ENCODE data around the gene ZNF407.

The ZNF407 gene

GRCh38 chr18:74795751-74796150 is 198.1 kb downstream of the ZNF407 start:
- Histone ChIP-seq H3K36me3 (ENCODE audit: control insufficient read depth, insufficient read depth, low read length) (no peaks in the 10 kb centered on the region), H3K27ac (ENCODE audit: low read depth, low read length) (no peak overlapping the region), H3K4me1 (ENCODE audit: control insufficient read depth, insufficient read depth, low read length) (peaks cover 11% of the 10 kb centered on the region), H3K4me3 (ENCODE audit: low read length) (no peak overlapping the region), H3K27me3 (ENCODE audit: control insufficient read depth, insufficient read depth, low read length) (no peaks in the 10 kb centered on the region), H3K9ac (ENCODE audit: low read length) (no peak overlapping the region)

- H3K4me3 ChIP-seq (ENCODE audit: low read length) = no peak overlapping the region
- H3K9ac ChIP-seq (ENCODE audit: low read length) = no peak overlapping the region
- H3K27ac ChIP-seq (ENCODE audit: low read depth, low read length) = no peak overlapping the region
- peaks cover 11% of the 10 kb centered on the region for H3K4me1 ChIP-seq (ENCODE audit: control insufficient read depth, insufficient read depth, low read length)
- H3K36me3 ChIP-seq (ENCODE audit: control insufficient read depth, insufficient read depth, low read length) = no peaks in the 10 kb centered on the region
- no peaks in the 10 kb centered on the region for H3K27me3 ChIP-seq (ENCODE audit: control insufficient read depth, insufficient read depth, low read length)
These were observed 198.5 kb downstream of the ZNF407 start for GRCh38 chr18:74796211-74796610.

GRCh38 chr18:74796841-74797576 is 199.3 kb downstream of the ZNF407 start:
- Histone ChIP-seq H3K27ac (ENCODE audit: low read depth, low read length) (peak overlapping the region; percentile 56), H3K27me3 (ENCODE audit: control insufficient read depth, insufficient read depth, low read length) (no peaks in the 10 kb centered on the region), H3K4me3 (ENCODE audit: low read length) (no peak overlapping the region), H3K4me1 (ENCODE audit: control insufficient read depth, insufficient read depth, low read length) (peaks cover 11% of the 10 kb centered on the region), H3K9ac (ENCODE audit: low read length) (no peak overlapping the region), H3K36me3 (ENCODE audit: control insufficient read depth, insufficient read depth, low read length) (no peaks in the 10 kb centered on the region)

GRCh38 chr18:74797577-74798151 is 200.0 kb downstream of the ZNF407 start:
- Histone ChIP-seq H3K36me3 (ENCODE audit: control insufficient read depth, insufficient read depth, low read length) (no peaks in the 10 kb centered on the region), H3K27ac (ENCODE audit: low read depth, low read length) (peak overlapping the region; percentile 56), H3K4me1 (ENCODE audit: control insufficient read depth, insufficient read depth, low read length) (peaks cover 11% of the 10 kb centered on the region), H3K27me3 (ENCODE audit: control insufficient read depth, insufficient read depth, low read length) (no peaks in the 10 kb centered on the region), H3K9ac (ENCODE audit: low read length) (no peak overlapping the region), H3K4me3 (ENCODE audit: low read length) (no peak overlapping the region)

- Histone ChIP-seq H3K36me3 (ENCODE audit: control insufficient read depth, insufficient read depth, low read length) (no peaks in the 10 kb centered on the region), H3K27me3 (ENCODE audit: control insufficient read depth, insufficient read depth, low read length) (no peaks in the 10 kb centered on the region), H3K27ac (ENCODE audit: low read depth, low read length) (no peak overlapping the region), H3K4me3 (ENCODE audit: low read length) (no peak overlapping the region), H3K4me1 (ENCODE audit: control insufficient read depth, insufficient read depth, low read length) (peaks cover 11% of the 10 kb centered on the region), H3K9ac (ENCODE audit: low read length) (no peak overlapping the region)
These were observed 201.9 kb downstream of the ZNF407 start for GRCh38 chr18:74799542-74799941.

GRCh38 chr18:74800098-74800497 is 202.4 kb downstream of the ZNF407 start:
- Histone ChIP-seq H3K27ac (ENCODE audit: low read depth, low read length) (no peak overlapping the region), H3K36me3 (ENCODE audit: control insufficient read depth, insufficient read depth, low read length) (no peaks in the 10 kb centered on the region), H3K4me3 (ENCODE audit: low read length) (no peak overlapping the region), H3K27me3 (ENCODE audit: control insufficient read depth, insufficient read depth, low read length) (no peaks in the 10 kb centered on the region), H3K4me1 (ENCODE audit: control insufficient read depth, insufficient read depth, low read length) (peaks cover 11% of the 10 kb centered on the region), H3K9ac (ENCODE audit: low read length) (no peak overlapping the region)

- H3K27ac ChIP-seq (ENCODE audit: low read depth, low read length) = no peak overlapping the region
- no peak overlapping the region for H3K9ac ChIP-seq (ENCODE audit: low read length)
These were observed 205.4 kb downstream of the ZNF407 start for GRCh38 chr18:74803117-74803516.

GRCh38 chr18:74803769-74804168 is 206.1 kb downstream of the ZNF407 start:
- H3K9ac ChIP-seq (ENCODE audit: low read length) = no peak overlapping the region

More at GRCh38 chr18:74803117-74803516, 205.4 kb downstream of the ZNF407 start:
- Histone ChIP-seq H3K36me3 (ENCODE audit: control insufficient read depth, insufficient read depth, low read length) (no peaks in the 10 kb centered on the region), H3K27me3 (ENCODE audit: control insufficient read depth, insufficient read depth, low read length) (no peaks in the 10 kb centered on the region), H3K4me1 (ENCODE audit: control insufficient read depth, insufficient read depth, low read length) (peaks cover 2% of the 10 kb centered on the region), H3K4me3 (ENCODE audit: low read length) (no peak overlapping the region)

GRCh38 chr18:74804677-74805076 is 207.0 kb downstream of the ZNF407 start:
- Histone ChIP-seq H3K4me1 (ENCODE audit: control insufficient read depth, insufficient read depth, low read length) (no peaks in the 10 kb centered on the region), H3K27me3 (ENCODE audit: control insufficient read depth, insufficient read depth, low read length) (no peaks in the 10 kb centered on the region), H3K36me3 (ENCODE audit: control insufficient read depth, insufficient read depth, low read length) (no peaks in the 10 kb centered on the region), H3K9ac (ENCODE audit: low read length) (no peak overlapping the region), H3K27ac (ENCODE audit: low read depth, low read length) (no peak overlapping the region), H3K4me3 (ENCODE audit: low read length) (no peak overlapping the region)

More at GRCh38 chr18:74803769-74804168, 206.1 kb downstream of the ZNF407 start:
- Histone ChIP-seq H3K4me3 (ENCODE audit: low read length) (peak overlapping the region; percentile 30), H3K27me3 (ENCODE audit: control insufficient read depth, insufficient read depth, low read length) (no peaks in the 10 kb centered on the region), H3K4me1 (ENCODE audit: control insufficient read depth, insufficient read depth, low read length) (peaks cover 2% of the 10 kb centered on the region), H3K27ac (ENCODE audit: low read depth, low read length) (no peak overlapping the region), H3K36me3 (ENCODE audit: control insufficient read depth, insufficient read depth, low read length) (no peaks in the 10 kb centered on the region)

- Histone ChIP-seq H3K4me3 (ENCODE audit: low read length) (no peak overlapping the region), H3K27me3 (ENCODE audit: control insufficient read depth, insufficient read depth, low read length) (no peaks in the 10 kb centered on the region), H3K36me3 (ENCODE audit: control insufficient read depth, insufficient read depth, low read length) (no peaks in the 10 kb centered on the region), H3K27ac (ENCODE audit: low read depth, low read length) (no peak overlapping the region), H3K9ac (ENCODE audit: low read length) (no peak overlapping the region), H3K4me1 (ENCODE audit: control insufficient read depth, insufficient read depth, low read length) (no peaks in the 10 kb centered on the region)
These were observed 208.4 kb downstream of the ZNF407 start for GRCh38 chr18:74806073-74806472.

- H3K9ac ChIP-seq (ENCODE audit: low read length) = no peak overlapping the region
- H3K27me3 ChIP-seq (ENCODE audit: control insufficient read depth, insufficient read depth, low read length) = no peaks in the 10 kb centered on the region
- H3K27ac ChIP-seq (ENCODE audit: low read depth, low read length) = no peak overlapping the region
- no peak overlapping the region for H3K4me3 ChIP-seq (ENCODE audit: low read length)
- no peaks in the 10 kb centered on the region for H3K36me3 ChIP-seq (ENCODE audit: control insufficient read depth, insufficient read depth, low read length)
- H3K4me1 ChIP-seq (ENCODE audit: control insufficient read depth, insufficient read depth, low read length) = no peaks in the 10 kb centered on the region
These were observed 209.2 kb downstream of the ZNF407 start for GRCh38 chr18:74806700-74807416.

- Histone ChIP-seq H3K4me3 (ENCODE audit: low read length) (no peak overlapping the region), H3K27ac (ENCODE audit: low read depth, low read length) (no peak overlapping the region), H3K9ac (ENCODE audit: low read length) (no peak overlapping the region), H3K36me3 (ENCODE audit: control insufficient read depth, insufficient read depth, low read length) (no peaks in the 10 kb centered on the region), H3K4me1 (ENCODE audit: control insufficient read depth, insufficient read depth, low read length) (no peaks in the 10 kb centered on the region), H3K27me3 (ENCODE audit: control insufficient read depth, insufficient read depth, low read length) (no peaks in the 10 kb centered on the region)
These were observed 219.9 kb downstream of the ZNF407 start for GRCh38 chr18:74817576-74817975.
